ENCODE data around the gene CTDSP1. TPM values are rescaled to one million over a fixed set of nuclear protein-coding genes. Genes with fewer than 3 reads are reported as not detected.

CTDSP1 gene
- total and polyA plus RNA-seq, 8 donors: 43.3 to 188 (median 108) TPM

- peaks cover 30 to 35% (median 33%) of the 10 kb centered on the region in 4 donors for H3K36me3 ChIP-seq
- intact Hi-C loops (cut with DNase I; ENCODE audit: low total_unique reads): no loop called here
- WGBS, 5 donors: 1 to 3% (median 2%) methylated on average over 13 of the region's 13 CpGs
- H3K27ac ChIP-seq: peak overlapping the region; percentile 86 to 100 (median 90)
- H3K9me3 ChIP-seq: no peaks in the 10 kb centered on the region
- H3K4me1 ChIP-seq: peaks cover 46 to 58% (median 57%) of the 10 kb centered on the region in 4 donors
- peak overlapping the region; percentile 43 to 52 (median 44) for H3K4me3 ChIP-seq
- no peaks in the 10 kb centered on the region for H3K27me3 ChIP-seq
- TF ChIP-seq, protein P1, sequence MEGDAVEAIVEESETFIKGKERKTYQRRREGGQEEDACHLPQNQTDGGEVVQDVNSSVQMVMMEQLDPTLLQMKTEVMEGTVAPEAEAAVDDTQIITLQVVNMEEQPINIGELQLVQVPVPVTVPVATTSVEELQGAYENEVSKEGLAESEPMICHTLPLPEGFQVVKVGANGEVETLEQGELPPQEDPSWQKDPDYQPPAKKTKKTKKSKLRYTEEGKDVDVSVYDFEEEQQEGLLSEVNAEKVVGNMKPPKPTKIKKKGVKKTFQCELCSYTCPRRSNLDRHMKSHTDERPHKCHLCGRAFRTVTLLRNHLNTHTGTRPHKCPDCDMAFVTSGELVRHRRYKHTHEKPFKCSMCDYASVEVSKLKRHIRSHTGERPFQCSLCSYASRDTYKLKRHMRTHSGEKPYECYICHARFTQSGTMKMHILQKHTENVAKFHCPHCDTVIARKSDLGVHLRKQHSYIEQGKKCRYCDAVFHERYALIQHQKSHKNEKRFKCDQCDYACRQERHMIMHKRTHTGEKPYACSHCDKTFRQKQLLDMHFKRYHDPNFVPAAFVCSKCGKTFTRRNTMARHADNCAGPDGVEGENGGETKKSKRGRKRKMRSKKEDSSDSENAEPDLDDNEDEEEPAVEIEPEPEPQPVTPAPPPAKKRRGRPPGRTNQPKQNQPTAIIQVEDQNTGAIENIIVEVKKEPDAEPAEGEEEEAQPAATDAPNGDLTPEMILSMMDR (IDR thresholded peaks at IDR 0.05): no peak
- TF ChIP-seq EP300 (IDR thresholded peaks at IDR 0.05): no peak
- TF ChIP-seq POLR2AphosphoS5 (IDR thresholded peaks at IDR 0.05): peak in 2 of 3 donors; percentile 81 to 89
- no peak for TF ChIP-seq POLR2A (IDR thresholded peaks at IDR 0.05)
- DNase-seq: peak; percentile 77 to 82
These were observed 7.4 kb downstream of the CTDSP1 start for GRCh38 chr2:218406949-218407618.

DNA sequence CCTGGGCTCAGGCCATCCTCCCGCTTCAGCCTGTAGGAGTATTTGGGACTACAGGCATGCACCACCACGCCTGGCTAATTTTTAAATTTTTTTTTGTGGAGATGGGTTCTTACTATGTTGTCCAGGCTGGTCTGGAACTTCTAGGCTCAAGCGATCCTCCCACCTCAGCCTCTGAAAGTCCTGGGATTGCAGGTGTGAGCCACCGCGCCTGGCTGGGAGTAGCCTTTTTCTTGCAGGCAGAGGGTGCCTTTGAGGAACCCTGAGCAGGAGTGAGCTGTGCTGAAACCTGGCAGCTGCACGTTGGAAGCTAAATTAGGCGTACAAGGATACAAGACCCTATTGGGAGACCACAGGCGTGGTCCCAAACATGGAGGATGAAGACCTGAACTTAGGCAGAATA lies 8.0 kb downstream of the CTDSP1 start:
- TF ChIP-seq EP300 (IDR thresholded peaks at IDR 0.05) (no peak), POLR2AphosphoS5 (IDR thresholded peaks at IDR 0.05) (no peak), POLR2A (IDR thresholded peaks at IDR 0.05) (no peak)
- TF ChIP-seq, protein P1 (IDR thresholded peaks at IDR 0.05): no peak
- peak in 1 of 2 donors; percentile 43 for DNase-seq
- peak overlapping the region in 4 of 5 donors; percentile 88 to 100 (median 95) for H3K27ac ChIP-seq
- H3K27me3 ChIP-seq: no peaks in the 10 kb centered on the region
- peaks cover 40 to 52% (median 51%) of the 10 kb centered on the region in 4 donors for H3K4me1 ChIP-seq
- H3K9me3 ChIP-seq: no peaks in the 10 kb centered on the region
- H3K36me3 ChIP-seq: peaks cover 24 to 29% (median 27%) of the 10 kb centered on the region in 4 donors
- 69 to 75% (median 74%) methylated on average over 8 of the region's 8 CpGs for WGBS, 5 donors
- peak overlapping the region in 1 of 4 donors; percentile 44 for H3K4me3 ChIP-seq
- intact Hi-C loops (cut with DNase I; ENCODE audit: low total_unique reads): no loop called here

DNA sequence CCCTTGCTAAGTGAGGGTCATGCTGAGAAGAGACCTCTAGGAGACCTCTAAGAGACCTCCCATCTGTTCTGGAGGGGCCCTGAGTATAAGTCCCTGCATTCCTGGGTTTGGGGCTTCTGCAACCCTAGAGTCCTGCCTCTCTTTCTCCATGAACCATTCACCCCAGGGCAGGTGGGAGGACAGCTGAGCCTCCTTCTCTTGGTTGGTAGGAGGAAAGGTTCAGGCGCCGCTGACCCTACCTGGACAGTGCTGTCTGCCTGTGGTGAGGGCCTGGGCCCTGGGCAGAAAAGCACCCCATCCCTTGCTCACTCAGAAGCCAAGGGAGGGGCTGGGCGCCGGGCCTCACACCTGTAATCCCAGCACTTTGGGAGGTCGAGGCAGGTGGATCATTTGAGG lies 18.7 kb downstream of the CTDSP1 start:
- intact Hi-C loops (cut with DNase I; ENCODE audit: low total_unique reads): no loop called here
- no peak overlapping the region for H3K4me3 ChIP-seq
- no peak for DNase-seq
- TF ChIP-seq POLR2A (IDR thresholded peaks at IDR 0.05) (no peak), POLR2AphosphoS5 (IDR thresholded peaks at IDR 0.05) (no peak), EP300 (IDR thresholded peaks at IDR 0.05) (no peak)
- TF ChIP-seq, protein P1 (IDR thresholded peaks at IDR 0.05): no peak
- no peaks in the 10 kb centered on the region for H3K9me3 ChIP-seq
- peaks cover 0 to 9% (median 3%) of the 10 kb centered on the region in 4 donors for H3K4me1 ChIP-seq
- H3K27ac ChIP-seq: no peak overlapping the region
- 78 to 87% (median 85%) methylated on average over 3 to 5 of the region's 5 CpGs for WGBS, 5 donors
- H3K27me3 ChIP-seq: no peaks in the 10 kb centered on the region
- no peaks in the 10 kb centered on the region for H3K36me3 ChIP-seq

GRCh38 chr2:218418717-218419458 lies 19.2 kb downstream of the CTDSP1 start, which contains the start of gene VIL1:
VIL1 (plus strand) TSS chr2:218419123; CDS start chr2:218423779, 4,656 bp downstream.
- H3K4me3 ChIP-seq: no peak within 1 kb of the TSS
- WGBS, 5 donors: 44 to 77% (median 55%) methylated on average over 3 to 9 of the region's 9 CpGs
- TF ChIP-seq, protein P1 (IDR thresholded peaks at IDR 0.05): no peak
- TF ChIP-seq EP300 (IDR thresholded peaks at IDR 0.05): no peak
- TF ChIP-seq POLR2A (IDR thresholded peaks at IDR 0.05): no peak
- TF ChIP-seq POLR2AphosphoS5 (IDR thresholded peaks at IDR 0.05): no peak
- no peaks in the 10 kb centered on the region for H3K36me3 ChIP-seq
- intact Hi-C loops (cut with DNase I; ENCODE audit: low total_unique reads): no loop called here
- H3K4me1 ChIP-seq: peaks cover 0 to 9% (median 3%) of the 10 kb centered on the region in 4 donors
- H3K27me3 ChIP-seq: no peaks in the 10 kb centered on the region
- no peak within 1 kb of the TSS for H3K27ac ChIP-seq
- peak in 1 of 2 donors; percentile 89 for DNase-seq
- no peaks in the 10 kb centered on the region for H3K9me3 ChIP-seq
